Sciatic nerve (tissue), 2 donors: ENCODE data around the gene ACSL1. TPM values are rescaled to one million over a fixed set of nuclear protein-coding genes. Genes with fewer than 3 reads are reported as not detected.
"Not testable (repeated sequence)": the region's sequence is repeated elsewhere in the genome, so short reads cannot be mapped to it uniquely, and the experiment has no call there.

Experiments used
- ATAC-seq: fragments of 200-7000 bp; cut with Tn5 transposase; one replicate; pipeline ENCODE4 v1.9.1; 2020; ENCODE audit warnings: mild to moderate bottlenecking, moderate library complexity
- DNase-seq: peaks from one replicate; pipeline ENCODE4 v3.0.0-alpha.2; 2020; ENCODE audit warnings: low spot score
- intact Hi-C: fragments of 100-400 bp; cut with DNase I; formaldehyde crosslinking; loops from one replicate; pipeline ENCODE4 v1.14.2; 2022
- total RNA-seq: library from RNA; stranded (reverse); fragmentation: NEBNext Ultra II Directional; extraction: Animal tissue kit (Norgen Biotek cat#: 25700); gene quantifications from one replicate; pipeline ENCODE4 v1.2.1, GENCODE V29; 2021
- donor health status: DM: no; HTN: no; CAD: no.
- donor health status: DM: no; HTN: no; CAD: no.

The ACSL1 gene
- total RNA-seq, 1 donor from 2014 or later: 145 TPM

- ATAC-seq (no peak), DNase-seq (no peak)
- intact Hi-C loops: no loop called here
These were observed 19.0 kb upstream of the ACSL1 start for GRCh38 chr4:184844742-184845141.

DNA sequence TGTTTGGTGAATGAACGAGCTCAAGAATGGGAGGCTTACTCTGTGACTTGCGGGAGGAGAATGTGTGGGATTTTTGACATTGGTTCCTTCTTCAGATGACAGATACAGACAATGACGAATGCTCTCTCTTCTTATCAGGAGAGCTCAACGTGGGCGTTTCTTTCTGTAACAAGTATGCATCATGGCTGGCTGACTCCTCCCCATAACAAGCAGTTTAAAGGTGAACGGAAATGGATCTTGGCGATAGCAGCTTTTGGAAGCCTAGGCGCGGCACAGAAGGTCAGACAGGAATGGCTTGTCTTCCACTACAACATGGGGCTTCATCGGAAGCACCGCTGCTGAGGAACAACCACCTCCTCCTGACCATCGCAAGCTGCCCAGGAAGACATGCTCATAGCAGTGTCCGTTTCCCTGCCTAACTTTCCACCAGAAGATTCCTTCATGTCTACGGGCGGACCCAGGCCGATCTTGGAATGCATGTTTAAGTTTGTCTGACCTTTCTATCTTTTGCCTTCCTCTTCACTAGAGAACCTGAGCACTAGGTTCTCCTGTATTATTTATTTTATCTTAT is 18.3 kb upstream of the ACSL1 start:
- no peak for ATAC-seq
- no peak for DNase-seq
- intact Hi-C loops: no loop called here

DNA sequence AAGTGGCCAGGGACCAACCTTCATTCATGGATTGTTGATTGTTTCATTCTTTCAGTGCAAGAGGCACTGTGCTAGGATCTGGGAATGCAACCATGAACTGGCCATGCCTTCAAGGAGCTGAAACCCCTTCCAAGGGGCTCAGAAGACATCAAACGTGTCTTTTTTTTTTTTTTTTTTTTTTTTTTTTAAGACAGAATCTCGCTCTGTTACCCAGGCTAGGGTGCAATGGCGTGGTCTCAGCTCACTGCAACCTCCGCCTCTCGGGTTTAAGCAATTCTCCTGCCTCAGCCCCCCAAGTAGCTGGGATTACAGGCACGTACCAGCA is 13.3 kb upstream of the ACSL1 start:
- ATAC-seq, intact Hi-C loops, DNase-seq: not testable (repeated sequence)

DNA sequence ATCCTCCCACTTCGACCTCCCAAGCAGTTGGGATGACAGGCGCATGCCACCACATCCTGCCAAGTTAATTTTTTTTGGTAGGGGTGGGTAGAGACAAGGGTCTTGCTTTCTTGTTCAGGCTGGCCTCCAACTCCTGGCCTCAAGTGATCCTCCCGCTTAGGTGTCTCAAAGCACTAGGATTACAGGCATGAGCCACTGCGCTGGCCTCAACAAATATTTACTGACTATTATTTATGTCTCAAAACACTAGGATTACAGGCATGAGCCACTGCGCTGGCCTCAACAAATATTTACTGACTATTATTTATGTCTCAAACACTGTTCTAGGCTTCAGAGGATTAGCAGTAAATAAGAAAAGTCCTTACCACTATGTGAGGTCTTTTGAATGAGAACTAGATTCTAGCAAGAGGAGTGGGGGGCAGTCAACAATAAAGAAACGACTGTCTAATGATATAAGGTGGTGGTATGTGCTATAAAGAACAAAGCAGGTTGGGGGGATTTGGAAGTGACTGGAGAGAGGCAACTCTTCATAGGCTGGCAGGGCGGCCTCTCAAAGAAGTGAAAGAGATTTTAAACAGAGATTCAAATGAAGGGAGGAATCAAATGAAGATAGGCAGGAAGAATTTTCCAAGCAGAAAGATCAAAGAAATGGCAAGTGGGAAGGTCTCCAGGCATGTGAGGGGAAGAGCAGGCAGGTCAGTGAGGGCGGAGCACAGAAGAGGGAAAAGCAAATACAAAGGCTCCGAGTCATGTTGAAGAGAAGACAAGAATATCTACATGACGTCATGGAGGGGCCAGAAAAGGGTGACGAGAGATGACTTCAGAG is 12.7 kb upstream of the ACSL1 start:
- DNase-seq (no peak), ATAC-seq (no peak)
- intact Hi-C loops: no loop called here

DNA sequence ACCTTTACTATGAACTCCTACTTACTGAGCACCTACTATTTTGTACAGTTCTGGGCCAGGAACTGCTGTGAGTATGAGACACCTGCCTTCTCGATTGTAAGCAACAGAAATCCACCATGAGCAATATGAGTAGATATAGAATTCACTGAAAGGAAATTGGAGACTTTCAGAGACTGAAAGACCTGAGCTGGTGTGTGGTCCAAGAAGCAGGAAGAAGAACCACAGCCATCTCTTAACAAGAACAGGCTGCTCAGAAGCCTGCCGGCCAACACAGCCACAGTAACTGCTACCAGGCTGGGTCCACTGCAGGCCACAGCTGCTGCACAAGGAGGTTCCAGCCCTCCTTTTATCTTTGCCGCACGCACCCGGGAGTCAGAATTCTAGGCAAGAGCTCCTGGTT is 10.8 kb upstream of the ACSL1 start:
- DNase-seq: no peak
- intact Hi-C loops: no loop called here
- ATAC-seq: no peak

DNA sequence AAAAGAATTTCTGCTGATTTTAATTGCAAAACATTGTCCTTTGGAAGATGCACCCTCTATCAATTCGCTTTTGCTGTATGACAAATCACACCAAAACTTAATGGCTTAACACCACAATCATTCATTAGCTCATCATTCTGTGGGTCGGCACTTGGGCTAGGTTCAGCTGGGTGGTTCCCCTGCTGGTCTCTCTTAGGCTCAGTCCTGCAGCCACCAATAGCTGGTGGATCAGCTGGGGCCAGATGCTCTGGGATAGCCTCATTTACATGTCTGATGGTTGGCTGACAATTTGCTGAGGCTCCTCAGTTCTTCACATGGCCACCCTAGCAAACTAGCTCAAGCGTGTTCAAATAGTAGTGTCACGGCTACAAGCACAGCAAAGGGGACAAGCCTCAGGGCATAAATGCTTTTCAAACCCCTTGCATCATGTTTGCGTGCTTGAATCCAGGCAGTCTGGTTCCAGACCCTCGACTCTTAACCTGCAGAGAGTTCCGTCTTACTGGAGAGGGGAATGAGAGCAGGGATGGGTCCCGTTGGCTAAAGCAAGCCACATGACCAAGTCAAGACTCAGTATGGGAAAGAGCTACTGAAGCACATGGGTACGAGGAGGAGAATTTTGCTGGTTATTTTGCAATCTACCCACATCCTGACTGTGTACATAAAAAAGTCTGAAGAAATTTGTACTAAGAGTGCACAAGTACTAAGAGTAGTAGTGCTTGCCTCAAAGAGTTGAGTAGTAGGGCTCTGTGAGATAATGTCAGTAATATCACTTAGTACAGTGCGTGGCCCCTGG is 7.5 kb upstream of the ACSL1 start:
- ATAC-seq (no peak), DNase-seq (no peak)
- intact Hi-C loops: no loop called here

- ATAC-seq: no peak
- intact Hi-C loops: no loop called here
- no peak for DNase-seq
These were observed 5.4 kb upstream of the ACSL1 start for GRCh38 chr4:184831153-184831552.

- no peak for DNase-seq
- intact Hi-C loops: loop anchor here (10.0 kb wide), 1 partner anchor 82 kb away; no protein-coding TSS in a partner anchor
- ATAC-seq: peak; percentile 18
These were observed 1.0 kb upstream of the ACSL1 start for GRCh38 chr4:184826691-184827270.

DNA sequence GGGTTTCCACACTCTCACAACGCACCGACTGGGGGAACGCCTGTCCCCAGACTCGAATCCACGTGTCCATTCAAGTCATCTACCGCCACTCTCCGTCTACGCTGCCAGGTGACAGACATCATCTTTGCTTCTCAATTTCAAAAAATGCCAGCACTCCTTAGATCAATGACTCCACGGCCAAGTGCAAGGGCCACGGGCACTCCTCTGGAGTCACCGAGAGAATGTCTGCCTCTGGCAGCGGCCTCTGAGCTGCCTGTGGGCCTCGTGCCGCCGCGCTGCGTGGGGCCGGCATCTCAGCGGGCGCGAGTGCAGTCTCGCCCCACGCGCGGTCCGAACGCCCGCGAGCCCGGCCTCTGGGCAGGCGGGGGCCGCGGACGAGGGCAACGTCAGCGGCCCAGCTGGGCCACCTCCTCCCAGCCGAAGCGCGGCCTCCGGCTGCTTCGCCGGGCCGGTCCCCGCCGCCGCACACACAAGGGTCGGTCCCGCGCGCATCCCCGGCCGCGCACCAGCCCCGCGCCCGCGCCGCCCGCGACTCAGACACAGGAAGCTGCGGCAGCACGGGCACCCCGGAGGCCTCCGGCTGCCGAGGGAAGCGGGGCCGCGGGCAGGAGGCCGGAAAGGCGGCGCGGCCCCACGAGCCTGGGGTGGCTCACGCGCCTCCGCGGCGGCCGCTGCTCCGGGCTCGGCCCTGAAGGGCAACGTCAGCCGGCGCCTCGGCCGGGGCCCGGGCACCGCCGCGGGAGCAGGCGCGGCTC is 450 bp downstream of the ACSL1 start:
- no peak for DNase-seq
- ATAC-seq: peak; percentile 47
- intact Hi-C loops: loop anchor here (10.0 kb wide), 1 partner anchor 81 kb away; no protein-coding TSS in a partner anchor

DNA sequence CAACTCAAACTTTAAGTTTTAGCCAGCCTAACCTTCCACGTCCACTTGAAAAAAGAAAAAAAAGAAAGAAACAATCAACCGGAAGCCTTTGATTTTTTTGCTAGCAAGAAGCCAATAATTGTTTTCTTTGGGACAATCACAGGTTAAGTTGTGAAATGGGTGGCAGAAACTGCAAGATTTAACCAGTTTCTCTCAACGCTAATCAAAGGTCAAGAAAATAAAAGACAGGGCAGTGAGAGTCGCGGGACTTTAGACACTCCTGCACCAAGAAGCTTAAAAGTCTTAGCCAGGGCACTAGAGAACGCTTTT is 1.0 kb downstream of the ACSL1 start:
- intact Hi-C loops: loop anchor here (10.0 kb wide), 1 partner anchor 80 kb away; no protein-coding TSS in a partner anchor
- ATAC-seq (no peak), DNase-seq (no peak)

DNA sequence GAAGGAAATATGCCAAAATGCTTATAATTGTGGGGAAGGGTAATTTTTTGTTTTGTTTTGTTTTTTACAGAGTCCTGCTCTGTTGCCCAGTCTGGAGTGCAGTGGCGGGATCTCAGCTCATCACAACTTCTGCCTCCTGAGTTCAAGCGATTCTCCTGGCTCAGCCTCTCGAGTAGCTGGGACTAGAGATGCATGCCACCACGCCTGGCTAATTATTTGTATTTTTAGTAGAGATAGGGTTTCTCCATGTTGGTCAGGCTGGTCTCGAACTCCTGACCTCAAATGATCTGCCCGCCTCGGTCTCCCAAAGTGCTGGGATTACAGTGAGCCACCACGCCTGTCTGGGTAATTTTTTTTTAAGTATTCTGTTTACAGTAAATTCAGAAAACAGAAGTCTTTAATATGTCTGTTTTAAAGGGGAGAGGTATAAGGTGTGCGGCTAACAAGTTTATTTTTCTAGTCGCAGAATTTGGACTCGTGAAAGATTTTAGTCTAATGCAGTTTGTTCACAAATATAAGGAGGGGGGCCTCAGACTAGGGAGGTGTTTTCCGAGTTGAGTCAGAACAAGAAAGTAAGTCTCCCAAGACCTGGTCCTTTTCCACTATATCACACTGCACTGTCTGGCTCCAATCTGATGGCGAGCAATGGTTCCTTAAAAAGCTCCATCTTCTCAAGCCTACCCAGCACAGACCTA is 1.5 kb downstream of the ACSL1 start:
- ATAC-seq: no peak
- DNase-seq: peak; percentile 37
- intact Hi-C loops: loop anchor here (10.0 kb wide), 1 partner anchor 79 kb away; no protein-coding TSS in a partner anchor

GRCh38 chr4:184823014-184823413 is 2.8 kb downstream of the ACSL1 start:
- DNase-seq (peak; percentile 30), ATAC-seq (no peak)
- intact Hi-C loops: loop anchor here (10.0 kb wide), 1 partner anchor 78 kb away; no protein-coding TSS in a partner anchor

- ATAC-seq (no peak), DNase-seq (peak; percentile 25)
- intact Hi-C loops: loop anchor here (10.0 kb wide), 1 partner anchor 78 kb away; no protein-coding TSS in a partner anchor
These were observed 3.4 kb downstream of the ACSL1 start for GRCh38 chr4:184822356-184822755.

GRCh38 chr4:184821242-184821641 is 4.5 kb downstream of the ACSL1 start:
- intact Hi-C loops: loop anchor here (10.0 kb wide), 1 partner anchor 76 kb away; no protein-coding TSS in a partner anchor
- no peak for DNase-seq
- ATAC-seq: no peak

GRCh38 chr4:184819786-184820185 is 6.0 kb downstream of the ACSL1 start:
- intact Hi-C loops: loop anchor here (10.0 kb wide), 1 partner anchor 75 kb away; no protein-coding TSS in a partner anchor
- DNase-seq: no peak
- ATAC-seq: peak; percentile 27

DNA sequence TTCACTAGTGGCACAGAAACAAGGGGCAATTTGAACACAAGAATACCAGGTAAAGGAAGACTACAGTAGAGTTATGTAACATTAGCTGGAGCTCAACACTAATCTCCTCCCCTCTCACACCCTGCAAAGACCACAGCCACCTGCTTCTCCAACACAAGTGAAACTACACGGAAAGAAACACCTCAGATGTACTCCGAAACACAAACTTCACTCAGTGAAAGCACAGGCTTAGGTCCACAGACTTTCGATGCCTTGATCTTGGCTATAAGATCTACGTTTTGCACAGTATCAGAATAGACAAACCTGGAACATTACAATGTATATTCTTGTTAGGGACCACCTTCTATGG is 7.6 kb downstream of the ACSL1 start:
- DNase-seq (no peak), ATAC-seq (no peak)
- intact Hi-C loops: no loop called here

- DNase-seq (peak; percentile 37), ATAC-seq (no peak)
- intact Hi-C loops: no loop called here
These were observed 8.1 kb downstream of the ACSL1 start for GRCh38 chr4:184817494-184818215.

GRCh38 chr4:184816962-184817361 is 8.8 kb downstream of the ACSL1 start:
- intact Hi-C loops: no loop called here
- DNase-seq (no peak), ATAC-seq (no peak)
